Kidney glomerular epithelial cell (primary cell): Measurements from ENCODE around the gene RNF220.

Source experiments
- DNase-seq: peaks from one replicate; lab custom pipeline; 2025; lab: John Stamatoyannopoulos, UW

Gene RNF220

GRCh38 chr1:44636688-44637598 is 231.9 kb downstream of the RNF220 start:
- no peak for DNase-seq

DNA sequence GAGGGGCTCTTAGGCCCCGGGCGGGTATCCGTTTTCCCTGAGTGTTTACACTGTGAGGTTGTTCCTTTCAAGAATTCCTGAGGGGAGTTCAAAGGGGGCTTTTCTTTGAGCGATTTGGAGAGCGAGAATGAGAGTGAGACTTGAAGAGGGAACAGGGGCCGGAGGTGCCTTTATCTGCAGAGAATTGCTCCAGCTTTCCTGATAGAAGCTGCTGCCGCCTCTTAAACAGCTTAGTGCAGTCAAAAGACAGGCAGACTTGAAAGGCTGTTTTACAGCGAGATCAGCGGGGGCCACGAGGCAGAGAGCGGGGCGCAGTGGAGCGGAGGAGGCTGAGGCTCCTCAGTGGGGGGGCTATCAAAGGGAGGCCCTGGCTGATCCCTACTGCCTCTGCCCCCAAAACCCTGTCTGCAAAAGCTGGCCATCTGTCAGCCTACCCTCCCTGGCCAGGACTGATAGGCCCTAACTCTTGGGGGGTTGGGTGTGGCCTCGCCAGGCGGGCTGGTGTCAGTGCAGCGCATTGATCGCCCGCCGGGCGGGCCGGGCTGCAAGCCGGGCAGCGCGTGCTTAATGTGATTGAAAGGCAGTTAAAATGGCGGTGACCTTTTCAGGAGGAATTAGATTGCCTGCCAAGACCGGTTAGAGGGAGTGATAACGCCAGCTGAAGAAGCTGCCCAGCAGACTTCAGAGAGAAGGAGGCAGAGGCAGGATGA is 232.8 kb downstream of the RNF220 start:
- no peak for DNase-seq

- DNase-seq, result no peak
Measured at GRCh38 chr1:44640200-44640853, 235.3 kb downstream of the RNF220 start.

DNA sequence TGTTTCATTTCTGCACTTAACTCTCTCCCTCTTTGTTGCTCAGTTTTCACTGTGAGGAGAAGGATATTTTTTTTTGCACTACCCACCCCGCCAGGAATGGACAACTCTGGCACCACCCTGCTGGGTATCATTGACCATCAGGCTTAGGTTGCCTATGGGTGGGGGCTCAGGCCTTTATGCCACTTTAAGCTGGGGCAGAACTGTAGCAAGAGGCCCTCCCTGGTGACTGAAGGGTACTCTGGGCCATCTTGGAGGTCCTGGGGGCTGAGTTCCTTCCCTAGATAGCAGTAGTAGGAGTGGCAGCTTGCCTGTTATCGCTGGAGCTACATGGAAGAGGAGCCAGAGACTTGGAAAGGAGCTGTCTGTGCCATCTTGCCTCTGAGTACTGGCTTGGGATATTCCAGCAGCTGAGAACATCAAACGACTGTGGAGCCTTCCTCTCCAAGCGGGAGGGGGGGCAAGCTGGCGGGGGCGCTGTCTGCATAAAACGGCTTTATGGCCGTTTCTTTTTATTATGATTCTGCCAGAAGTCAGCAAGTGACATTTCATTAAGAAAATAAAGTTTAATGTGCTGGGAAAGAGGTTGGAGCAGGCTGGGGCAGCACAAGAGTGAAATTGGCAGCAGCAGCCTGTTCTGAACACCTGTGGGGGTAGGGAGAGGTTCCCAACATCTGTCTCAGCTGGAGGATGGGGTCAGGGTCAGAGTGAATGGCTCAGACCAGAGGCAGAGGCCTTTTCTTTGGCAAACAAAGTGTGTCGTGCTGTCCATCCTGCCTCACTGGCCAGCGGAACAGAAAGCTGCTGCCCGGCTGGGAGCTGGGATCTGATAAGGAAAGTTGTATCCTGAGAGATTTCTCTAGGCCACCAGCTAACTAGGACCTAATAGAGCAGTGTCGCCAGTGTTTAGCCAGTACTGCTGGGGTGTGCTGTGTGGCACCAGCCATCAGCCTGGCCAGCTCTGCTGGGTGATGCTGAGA is 236.4 kb downstream of the RNF220 start:
- DNase-seq, result no peak

GRCh38 chr1:44642255-44642654 is 237.2 kb downstream of the RNF220 start:
- no peak for DNase-seq

DNA sequence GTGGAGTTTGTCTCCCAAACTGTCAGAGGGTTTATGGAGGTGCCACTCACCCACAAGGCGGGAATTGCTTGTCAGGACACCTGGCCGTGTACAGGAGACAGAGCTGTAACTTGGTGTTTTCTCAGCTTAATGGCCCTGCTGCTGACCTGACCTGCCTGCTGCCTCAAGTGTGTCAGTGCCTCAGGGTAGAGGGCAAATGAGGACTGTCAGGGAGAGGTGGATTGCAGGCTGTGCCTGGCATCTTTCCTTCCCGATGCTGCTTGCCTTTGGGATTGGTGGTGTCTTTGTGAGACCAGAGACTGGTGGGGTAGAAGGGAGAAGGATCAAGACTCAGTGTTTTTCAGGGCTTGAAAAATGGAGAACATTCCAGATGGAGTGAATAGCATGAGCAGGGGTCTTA is 237.9 kb downstream of the RNF220 start:
- DNase-seq, result no peak

- DNase-seq, result no peak
Measured at GRCh38 chr1:44643721-44644334, 238.8 kb downstream of the RNF220 start.

DNA sequence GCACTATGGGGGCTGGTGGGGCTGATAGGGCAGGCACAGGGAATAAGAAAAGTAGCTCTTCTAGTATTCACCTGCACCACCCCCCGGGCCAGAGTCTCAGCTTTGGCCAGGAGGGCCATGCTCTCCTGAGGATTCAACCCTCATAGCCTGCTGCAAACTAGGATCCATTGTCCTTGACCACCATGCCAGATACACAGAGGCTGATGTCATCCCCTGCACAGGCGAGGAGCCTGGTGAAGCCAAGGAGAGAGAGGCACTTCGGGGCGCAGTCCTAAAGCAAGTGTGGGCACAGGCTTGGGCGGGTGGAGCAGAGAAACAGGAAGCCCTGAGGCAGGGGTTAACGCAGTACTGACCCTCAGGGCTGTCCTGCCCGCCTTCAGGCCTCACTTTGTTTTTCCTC is 239.8 kb downstream of the RNF220 start:
- DNase-seq, result no peak

DNA sequence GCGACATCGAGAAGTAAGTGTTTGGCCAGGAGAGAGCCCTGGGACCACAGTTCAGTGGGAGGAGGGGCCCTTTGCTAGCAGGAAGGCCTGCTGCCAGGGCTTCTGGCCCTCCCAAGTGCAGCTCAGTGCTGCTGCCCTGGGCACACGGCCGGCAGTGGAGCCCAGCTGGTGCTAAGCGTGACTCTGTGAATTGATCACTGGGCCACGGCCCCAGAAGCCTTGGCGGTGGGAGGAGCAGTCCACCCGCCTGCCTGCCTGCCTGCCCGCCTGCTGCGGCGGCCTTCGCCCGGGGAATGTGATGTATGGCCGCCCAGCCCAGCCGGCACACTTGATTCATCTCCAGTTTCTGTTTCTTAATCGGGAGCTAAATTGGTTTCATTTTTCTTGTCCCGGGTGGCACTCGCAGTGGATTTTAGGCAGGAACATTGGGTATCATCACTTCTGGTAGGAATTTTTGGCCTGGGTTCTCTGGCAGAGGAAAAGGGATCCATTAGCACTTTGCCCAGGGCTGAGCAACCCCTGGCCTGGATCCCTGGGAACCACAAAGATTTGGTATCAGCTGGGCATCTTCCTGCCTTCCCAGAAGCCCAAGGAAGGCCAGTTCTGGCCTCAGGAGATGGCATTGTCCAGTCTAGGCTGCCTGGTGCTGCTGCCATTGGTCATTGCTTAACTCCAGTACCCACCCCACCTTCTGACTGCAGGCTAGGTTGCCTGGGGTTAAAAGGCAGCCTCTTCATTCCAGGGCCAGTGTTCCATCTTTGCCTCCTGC is 240.6 kb downstream of the RNF220 start:
- DNase-seq, result no peak

DNA sequence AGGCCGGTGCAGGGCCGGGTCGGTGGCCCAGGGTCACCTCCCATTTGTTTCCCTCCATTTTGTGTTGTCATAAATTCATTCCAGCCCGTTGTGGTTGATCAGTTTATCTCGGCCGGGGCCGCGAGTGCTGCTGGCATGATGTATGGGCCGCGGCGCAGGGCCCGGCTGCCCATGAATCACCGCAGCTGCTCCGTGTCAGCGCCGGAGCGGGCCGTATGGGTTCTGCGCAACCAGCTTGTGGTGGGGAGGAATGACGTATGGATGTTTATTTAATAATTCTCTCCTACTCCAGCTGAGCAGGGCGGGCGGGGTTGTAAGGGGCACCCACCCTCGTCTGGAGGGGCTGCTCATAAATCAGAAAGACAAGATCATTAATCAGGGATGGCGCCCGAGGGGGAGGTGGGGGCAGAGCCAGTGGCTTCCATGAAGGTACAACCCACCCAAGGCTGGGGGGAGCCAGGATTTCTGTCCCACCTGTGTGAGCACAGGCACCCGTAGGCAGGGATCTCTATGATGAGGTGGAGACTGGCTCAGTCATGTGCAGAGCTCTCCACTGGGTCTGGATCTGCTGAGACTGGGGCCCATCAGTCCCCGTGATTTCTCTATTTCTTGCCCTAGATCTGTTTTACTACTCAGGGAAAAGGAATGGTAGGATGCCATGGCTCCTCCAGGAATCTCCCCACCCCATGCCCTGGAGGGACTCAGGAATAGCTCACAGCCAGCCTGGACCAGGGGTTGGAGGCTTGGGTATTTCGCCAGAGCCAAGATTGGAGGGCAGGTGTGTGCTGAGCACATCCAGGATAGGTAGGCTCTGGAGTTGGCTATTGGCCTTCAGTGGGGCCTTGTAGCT is 241.4 kb downstream of the RNF220 start:
- no peak for DNase-seq

DNA sequence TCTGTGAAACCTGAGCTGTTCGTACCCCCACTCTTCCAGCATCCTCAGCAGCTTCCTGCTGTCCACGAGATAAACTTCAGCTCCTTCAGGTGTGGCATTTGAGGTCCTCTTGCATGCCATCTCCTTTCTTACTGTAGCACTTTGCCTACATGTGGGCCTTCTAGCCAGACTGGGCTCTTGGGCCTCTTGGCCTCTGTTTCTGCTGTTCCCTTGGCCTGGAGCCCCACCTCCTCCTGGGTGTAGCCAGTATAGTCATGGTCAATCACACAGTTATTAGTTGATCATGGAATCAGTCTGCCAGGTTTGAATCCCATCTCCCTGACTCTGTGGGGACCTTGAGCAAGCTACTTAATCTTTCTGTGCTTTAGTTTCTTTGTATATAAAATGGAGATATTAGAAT is 242.8 kb downstream of the RNF220 start:
- no peak for DNase-seq

- no peak for DNase-seq
Measured at GRCh38 chr1:44648529-44649250, 243.6 kb downstream of the RNF220 start.

GRCh38 chr1:44649788-44650158 is 244.7 kb downstream of the RNF220 start:
- DNase-seq, result no peak

DNA sequence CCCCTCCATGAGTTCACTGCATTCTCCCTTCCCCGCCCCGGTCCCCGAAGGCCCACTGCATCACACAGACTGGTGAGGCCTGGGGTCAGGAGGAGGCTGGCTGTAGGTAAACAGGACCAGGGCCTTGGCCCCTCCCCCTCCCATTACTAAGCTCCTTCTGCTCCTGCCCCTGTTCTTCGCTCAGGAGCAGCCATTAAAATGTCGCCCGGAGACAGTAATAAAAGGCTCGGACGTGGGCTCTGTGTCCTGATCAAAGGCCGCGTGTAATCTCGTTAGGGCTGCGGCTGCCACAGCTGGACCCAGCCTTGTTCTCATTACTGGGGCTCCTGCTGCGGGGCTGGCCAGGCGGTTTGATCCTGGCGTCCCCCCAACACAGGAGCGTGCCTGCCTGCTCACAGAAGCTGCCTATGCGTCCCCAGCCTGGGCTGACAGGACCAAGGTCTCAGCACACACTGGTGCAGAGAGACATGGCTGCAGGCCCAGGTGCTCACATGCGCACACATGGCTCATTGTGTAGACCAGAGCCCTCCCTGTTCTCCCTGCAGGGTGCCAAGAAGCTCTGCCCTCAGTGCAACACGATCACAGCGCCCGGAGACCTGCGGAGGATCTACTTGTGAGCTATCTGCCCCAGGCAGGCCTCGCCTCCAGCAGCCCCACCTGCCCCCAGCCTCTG is 245.2 kb downstream of the RNF220 start:
- DNase-seq, result no peak

DNA sequence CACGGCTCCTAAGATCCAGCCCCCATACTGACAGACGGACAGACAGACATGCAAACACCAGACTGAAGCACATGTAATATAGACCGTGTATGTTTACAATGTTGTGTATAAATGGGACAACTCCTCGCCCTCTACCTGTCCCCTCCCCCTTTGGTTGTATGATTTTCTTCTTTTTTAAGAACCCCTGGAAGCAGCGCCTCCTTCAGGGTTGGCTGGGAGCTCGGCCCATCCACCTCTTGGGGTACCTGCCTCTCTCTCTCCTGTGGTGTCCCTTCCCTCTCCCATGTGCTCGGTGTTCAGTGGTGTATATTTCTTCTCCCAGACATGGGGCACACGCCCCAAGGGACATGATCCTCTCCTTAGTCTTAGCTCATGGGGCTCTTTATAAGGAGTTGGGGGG is 246.0 kb downstream of the RNF220 start:
- no peak for DNase-seq

- DNase-seq, result peak; percentile 32
Measured at GRCh38 chr1:44652445-44653106, 247.5 kb downstream of the RNF220 start.

- DNase-seq, result no peak
Measured at GRCh38 chr1:44653107-44653964, 248.3 kb downstream of the RNF220 start.
